Fibroblast of pulmonary artery (primary cell): ENCODE results near the gene GHRH.

Source experiments
- DNase-seq: peaks from one replicate; pipeline ENCODE4 v3.0.0-alpha.2; 2010; ENCODE audit warnings: low read depth
- H3K4me3 ChIP-seq: replicated peaks from 2 replicates; pipeline ENCODE4 v1.5.1; 2011; ENCODE audit warnings: low read depth, mild to moderate bottlenecking, control low read depth, low read length, moderate library complexity
- TF ChIP-seq, protein P1 (sequence below): IDR thresholded peaks from 2 replicates; pipeline ENCODE4 v1.5.1; 2011; ENCODE audit warnings: mild to moderate bottlenecking, control low read depth, low read length, inconsistent platforms; ENCODE audit errors: missing control alignments

The GHRH gene

DNA sequence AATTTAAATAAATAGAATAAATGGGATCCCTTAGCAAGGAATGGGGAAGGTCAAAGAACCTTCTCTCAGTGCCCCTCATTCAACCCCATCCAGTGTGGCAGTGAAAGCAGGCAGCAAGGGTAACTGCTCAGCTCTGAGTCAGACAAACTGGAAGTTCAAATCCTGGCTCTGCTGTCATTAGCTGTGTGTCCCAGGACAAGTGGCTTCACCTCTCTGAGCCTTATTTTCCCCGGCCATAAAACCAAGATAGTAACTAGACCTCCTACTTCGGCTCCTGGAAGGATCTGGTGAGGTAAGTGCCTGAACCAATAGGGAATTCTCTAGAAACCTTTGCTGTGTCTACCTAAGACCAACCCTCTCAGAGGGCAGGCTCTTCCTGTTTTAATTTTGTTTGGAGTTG is 4.1 kb downstream of the GHRH start:
- TF ChIP-seq, protein P1, sequence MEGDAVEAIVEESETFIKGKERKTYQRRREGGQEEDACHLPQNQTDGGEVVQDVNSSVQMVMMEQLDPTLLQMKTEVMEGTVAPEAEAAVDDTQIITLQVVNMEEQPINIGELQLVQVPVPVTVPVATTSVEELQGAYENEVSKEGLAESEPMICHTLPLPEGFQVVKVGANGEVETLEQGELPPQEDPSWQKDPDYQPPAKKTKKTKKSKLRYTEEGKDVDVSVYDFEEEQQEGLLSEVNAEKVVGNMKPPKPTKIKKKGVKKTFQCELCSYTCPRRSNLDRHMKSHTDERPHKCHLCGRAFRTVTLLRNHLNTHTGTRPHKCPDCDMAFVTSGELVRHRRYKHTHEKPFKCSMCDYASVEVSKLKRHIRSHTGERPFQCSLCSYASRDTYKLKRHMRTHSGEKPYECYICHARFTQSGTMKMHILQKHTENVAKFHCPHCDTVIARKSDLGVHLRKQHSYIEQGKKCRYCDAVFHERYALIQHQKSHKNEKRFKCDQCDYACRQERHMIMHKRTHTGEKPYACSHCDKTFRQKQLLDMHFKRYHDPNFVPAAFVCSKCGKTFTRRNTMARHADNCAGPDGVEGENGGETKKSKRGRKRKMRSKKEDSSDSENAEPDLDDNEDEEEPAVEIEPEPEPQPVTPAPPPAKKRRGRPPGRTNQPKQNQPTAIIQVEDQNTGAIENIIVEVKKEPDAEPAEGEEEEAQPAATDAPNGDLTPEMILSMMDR, result no peak
- DNase-seq, result no peak
- no peak overlapping the region for H3K4me3 ChIP-seq

DNA sequence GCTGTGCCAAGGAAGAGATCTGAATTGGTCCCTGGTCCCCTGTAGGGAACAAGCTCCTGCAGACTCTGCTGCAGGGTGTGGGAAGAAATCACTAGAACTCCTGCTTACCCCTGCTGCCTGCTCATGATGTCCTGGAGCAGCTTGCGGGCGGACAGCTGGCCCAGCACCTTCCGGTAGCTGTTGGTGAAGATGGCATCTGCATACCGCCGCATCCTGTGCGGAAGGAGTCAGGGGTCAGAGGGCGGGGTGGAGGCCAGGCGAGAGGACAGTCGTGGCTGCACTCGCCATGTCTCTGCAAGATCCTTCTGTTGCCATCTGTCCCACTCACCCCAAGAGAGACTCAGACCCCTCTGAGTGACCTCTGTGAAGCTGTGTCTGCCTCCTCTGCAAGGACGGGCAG is 5.3 kb downstream of the GHRH start:
- DNase-seq, result no peak
- TF ChIP-seq, protein P1, result no peak
- no peak overlapping the region for H3K4me3 ChIP-seq

DNA sequence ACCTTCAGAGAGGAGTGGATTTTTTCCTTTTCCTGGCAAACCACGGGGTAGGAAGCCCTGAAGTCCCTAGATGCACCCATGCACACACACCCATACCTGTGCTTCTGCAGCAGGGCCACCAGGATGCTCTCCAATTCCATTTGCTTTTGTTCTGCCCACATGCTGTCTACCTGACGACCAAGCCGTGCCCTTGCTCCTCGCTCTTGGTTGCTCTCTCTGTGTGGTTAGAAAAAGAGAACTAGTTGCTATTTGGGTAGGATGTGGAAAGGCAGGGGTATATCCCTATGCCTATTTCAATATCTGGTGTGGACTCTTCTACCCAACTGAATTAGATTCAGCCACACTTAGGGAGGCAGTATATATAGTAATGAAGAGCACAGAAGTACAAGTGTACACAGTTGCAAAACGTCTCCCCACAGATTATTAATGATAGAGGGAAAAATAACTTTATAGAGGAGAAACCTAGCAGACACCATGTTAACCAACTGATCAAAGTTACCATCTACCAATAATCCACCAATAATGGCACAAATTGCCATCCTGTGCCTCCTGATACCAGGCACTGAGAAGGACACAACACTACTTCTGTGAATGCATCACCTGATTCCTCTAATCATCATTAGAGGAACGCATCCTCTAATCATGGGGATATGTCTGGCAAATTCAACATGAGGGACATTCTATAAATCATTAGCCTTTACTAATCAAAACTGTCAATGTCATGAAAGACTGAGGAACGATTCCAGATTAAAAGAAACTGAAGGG is 7.3 kb downstream of the GHRH start:
- no peak for DNase-seq
- TF ChIP-seq, protein P1, result no peak
- no peak overlapping the region for H3K4me3 ChIP-seq

DNA sequence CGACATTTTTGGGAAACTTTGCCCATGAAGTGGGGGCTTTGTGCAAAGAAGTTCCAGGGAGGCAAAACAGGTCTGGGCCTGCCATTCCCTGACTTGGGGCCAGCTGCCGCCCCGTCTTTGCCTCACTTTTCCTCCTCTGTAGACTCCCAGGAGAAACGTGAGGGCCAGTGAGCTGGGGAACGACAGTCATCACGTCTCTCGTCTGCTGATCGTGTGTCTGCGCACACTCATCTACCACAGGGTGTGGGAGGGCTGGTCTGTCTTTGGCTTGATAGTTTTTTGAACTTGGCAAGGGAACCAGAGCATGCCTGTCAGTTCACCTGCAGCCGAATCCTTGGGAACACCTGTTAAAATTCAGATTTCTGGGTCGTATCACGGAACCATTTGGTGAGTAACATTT is 8.5 kb downstream of the GHRH start:
- TF ChIP-seq, protein P1, result no peak
- no peak overlapping the region for H3K4me3 ChIP-seq
- no peak for DNase-seq

DNA sequence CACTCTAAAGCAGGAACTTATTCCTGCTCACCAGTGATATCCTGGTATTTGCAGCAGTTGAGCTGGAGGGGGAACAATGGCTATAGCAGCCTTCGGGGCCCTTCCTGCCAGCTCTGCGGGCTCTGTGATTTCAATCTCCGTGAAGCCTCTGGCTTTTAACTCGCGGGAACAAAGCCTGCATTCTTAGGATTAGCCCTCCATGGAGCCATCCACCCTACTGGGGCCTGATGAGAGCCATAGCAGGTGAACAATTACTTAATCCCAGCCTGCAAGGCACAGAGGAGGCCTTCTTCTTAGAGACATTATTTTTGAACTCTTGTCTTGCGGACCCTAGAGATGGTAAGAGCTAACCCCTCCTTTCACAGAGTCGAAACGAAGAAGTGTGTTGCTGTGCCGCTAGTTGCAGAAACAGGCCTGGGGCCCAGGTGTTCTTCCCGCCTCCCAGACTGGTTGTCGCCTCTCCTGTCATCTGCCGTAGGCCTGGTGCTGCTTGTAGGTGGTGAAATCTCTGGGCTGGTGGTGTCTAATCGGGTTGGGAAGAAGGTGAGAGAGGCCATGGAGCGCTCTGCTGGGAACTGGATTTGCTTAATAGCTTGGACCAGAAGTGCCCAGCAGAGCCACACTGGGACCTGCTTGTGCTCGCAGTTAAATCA is 9.7 kb downstream of the GHRH start:
- H3K4me3 ChIP-seq, result no peak overlapping the region
- no peak for DNase-seq
- TF ChIP-seq, protein P1, result no peak

DNA sequence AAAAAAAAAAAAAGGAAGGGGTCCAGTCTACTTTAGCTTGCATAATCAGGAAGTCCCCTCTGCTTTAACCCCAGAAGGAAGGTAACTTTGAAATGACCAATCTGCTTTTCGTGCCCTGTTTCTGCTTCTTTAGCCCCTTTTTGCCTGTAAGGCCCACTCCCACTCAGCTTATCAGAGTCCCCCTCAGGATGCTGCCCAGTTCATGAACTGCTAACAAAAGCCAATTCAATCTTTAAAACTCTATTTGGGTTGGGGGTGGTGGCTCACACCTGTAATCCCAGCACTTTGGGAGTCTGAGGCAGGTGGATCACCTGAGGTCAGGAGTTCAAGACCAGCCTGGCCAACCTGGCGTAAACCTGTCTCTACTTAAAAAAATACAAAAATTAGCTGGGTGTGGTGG is 12.3 kb downstream of the GHRH start:
- DNase-seq, result no peak
- TF ChIP-seq, protein P1, result no peak
- H3K4me3 ChIP-seq, result no peak overlapping the region
